Measurements from ENCODE around the gene KCNA10.

Gene KCNA10

DNA sequence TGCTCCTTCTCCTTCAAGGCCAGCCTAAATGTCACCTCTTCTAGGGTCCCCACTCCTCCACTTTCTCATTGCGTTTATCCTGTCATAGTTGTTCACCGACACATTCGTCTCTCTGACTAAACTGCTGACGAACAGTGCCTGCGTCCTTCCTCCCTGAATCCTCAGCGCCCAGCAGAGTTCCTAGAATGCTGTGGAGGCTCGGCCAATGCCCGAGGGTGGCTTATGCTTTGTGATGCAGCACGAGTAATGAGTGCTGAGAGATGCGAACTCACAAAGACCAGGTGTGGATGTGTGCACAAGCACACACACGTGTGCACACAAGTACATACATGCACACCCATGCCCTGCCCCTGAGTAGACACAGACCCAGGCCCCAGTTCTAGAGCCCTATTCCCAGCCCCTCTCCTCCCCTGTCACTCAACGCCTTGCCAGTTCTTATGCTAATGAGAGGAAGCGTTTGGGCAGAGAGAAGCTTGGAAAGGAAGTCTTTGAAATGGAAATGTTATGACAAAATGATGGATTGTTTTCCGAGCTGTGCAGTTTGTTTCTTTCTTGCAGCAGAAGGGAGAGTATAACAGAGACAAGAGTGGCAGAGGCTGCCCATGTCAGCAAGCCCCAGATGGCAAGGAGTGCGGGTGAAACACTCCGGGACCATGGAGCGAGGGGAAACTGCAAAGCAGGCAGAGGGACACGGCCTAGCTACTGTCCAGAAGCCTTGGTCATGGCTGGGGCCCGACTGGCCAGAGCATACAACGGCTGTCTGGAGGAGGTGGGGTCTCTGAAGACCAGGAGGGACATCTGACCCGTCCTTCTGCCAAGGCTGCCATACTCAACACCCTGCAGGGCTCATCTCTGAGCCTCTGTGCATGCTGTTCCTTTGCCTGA, 24.2 kb downstream of the KCNA10 start:
- no peak overlapping the region for H3K4me3 ChIP-seq (ENCODE audit: low read length)
- DNase-seq (ENCODE audit: low read depth) = peak; percentile 58
- TF ChIP-seq, protein P1, sequence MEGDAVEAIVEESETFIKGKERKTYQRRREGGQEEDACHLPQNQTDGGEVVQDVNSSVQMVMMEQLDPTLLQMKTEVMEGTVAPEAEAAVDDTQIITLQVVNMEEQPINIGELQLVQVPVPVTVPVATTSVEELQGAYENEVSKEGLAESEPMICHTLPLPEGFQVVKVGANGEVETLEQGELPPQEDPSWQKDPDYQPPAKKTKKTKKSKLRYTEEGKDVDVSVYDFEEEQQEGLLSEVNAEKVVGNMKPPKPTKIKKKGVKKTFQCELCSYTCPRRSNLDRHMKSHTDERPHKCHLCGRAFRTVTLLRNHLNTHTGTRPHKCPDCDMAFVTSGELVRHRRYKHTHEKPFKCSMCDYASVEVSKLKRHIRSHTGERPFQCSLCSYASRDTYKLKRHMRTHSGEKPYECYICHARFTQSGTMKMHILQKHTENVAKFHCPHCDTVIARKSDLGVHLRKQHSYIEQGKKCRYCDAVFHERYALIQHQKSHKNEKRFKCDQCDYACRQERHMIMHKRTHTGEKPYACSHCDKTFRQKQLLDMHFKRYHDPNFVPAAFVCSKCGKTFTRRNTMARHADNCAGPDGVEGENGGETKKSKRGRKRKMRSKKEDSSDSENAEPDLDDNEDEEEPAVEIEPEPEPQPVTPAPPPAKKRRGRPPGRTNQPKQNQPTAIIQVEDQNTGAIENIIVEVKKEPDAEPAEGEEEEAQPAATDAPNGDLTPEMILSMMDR (IDR thresholded peaks at IDR 0.05; ENCODE audit: insufficient read depth, low read depth, low read length, missing control alignments) = no peak

DNA sequence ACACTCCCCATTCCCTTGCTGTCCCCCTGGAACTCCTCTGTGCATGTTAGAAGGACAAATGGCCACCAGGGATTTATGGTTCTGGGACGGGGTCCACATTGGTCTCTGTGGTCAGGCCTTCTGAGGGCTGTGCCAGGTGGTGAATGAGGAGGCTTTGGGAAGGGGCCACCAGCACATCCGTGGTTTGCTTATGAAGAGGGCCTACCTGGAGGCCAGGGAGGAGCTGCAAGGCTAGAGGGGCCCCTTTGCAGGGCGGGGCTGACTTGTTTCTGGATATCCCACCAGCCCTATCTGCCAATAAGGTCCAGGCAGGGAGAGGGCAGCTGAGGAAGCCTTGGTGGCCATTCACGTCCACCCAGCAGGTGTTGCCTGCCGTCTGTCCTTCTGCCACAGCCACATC, 24.9 kb downstream of the KCNA10 start:
- TF ChIP-seq, protein P1 (IDR thresholded peaks at IDR 0.05; ENCODE audit: insufficient read depth, low read depth, low read length, missing control alignments) = no peak
- DNase-seq (ENCODE audit: low read depth) = no peak
- H3K4me3 ChIP-seq (ENCODE audit: low read length) = no peak overlapping the region

DNA sequence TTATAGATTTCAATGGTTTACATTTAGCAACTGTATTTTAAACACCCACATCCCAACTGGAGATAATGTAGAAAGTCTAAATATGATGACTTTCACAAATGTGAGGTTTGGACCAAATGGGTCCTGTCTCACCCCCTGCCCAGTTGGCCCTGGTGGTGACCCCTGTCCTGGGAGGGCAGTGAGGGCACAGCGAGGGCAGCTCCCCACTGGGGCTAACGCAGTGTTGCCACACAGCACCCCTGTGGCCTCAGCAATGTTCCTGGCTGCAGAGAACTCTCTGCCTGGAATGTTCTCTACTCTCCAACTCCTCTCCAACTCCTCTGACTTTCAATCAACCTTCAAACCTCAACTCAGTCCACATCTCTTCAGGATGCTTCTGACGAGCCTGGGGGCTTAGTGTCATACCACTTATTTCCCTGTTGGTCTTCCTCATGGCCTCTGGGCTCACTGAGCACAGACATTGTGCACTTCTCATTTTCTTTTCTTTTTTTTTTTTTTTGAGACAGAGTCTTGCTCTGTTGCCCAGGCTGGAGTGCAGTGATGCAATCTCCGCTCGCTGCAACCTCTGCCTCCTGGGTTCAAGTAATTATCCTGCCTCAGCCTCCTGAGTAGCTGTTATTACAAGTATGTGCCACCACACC, 25.8 kb downstream of the KCNA10 start:
- TF ChIP-seq, protein P1 (IDR thresholded peaks at IDR 0.05; ENCODE audit: insufficient read depth, low read depth, low read length, missing control alignments) = no peak
- no peak for DNase-seq (ENCODE audit: low read depth)
- no peak overlapping the region for H3K4me3 ChIP-seq (ENCODE audit: low read length)

DNA sequence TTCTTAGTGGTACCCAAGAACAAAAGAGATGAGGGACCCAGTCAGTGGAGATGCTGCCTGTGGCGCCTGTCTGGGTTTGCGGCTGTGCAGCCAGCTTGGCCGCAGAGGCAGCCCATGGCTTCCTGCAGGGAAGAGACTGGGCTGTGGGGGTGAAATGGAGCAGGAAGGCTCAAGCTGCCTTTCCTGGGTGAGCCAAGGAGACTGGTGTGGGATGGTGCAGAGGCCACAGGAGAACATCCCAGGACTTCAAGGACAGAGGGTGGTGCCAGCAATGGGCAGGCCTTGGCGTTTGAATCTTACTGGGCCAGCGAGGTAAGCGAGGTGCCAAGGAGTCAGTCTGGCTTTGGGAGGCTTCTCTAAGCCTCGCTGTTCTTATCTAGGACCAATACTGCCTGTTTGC, 26.4 kb downstream of the KCNA10 start:
- TF ChIP-seq, protein P1 (IDR thresholded peaks at IDR 0.05; ENCODE audit: insufficient read depth, low read depth, low read length, missing control alignments) = no peak
- no peak for DNase-seq (ENCODE audit: low read depth)
- H3K4me3 ChIP-seq (ENCODE audit: low read length) = no peak overlapping the region

DNA sequence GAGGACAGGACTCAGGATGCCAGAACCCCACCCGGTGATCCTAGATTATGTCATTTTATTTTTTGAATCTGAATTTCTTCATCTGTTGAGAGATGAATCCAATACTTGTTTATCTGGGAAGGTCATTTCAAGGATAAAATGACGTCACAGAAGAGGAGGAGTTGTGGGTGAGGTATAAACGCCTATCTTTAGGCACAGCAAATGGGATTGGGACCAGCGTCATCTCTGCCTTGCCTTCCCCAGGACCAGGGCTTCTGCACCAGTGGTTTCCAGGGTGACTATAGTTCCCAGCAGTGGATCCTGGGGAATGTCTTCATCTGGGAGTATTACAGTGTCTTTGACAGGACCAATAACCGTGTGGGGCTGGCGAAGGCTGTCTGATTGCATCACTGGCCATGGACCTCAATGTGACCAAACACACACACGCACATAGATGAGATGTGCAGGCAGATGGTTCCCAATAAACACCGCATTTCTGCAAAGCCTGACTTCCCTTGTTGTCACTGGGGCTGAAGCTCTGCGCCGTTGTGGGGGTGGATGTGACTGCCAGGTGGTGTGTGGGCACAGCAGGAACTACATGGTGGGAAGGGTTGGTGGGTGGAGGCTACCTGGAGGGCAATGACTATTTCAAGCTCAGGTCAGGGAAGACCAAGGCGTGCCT, 28.1 kb downstream of the KCNA10 start:
- TF ChIP-seq, protein P1 (IDR thresholded peaks at IDR 0.05; ENCODE audit: insufficient read depth, low read depth, low read length, missing control alignments) = no peak
- H3K4me3 ChIP-seq (ENCODE audit: low read length) = no peak overlapping the region
- DNase-seq (ENCODE audit: low read depth) = no peak

DNA sequence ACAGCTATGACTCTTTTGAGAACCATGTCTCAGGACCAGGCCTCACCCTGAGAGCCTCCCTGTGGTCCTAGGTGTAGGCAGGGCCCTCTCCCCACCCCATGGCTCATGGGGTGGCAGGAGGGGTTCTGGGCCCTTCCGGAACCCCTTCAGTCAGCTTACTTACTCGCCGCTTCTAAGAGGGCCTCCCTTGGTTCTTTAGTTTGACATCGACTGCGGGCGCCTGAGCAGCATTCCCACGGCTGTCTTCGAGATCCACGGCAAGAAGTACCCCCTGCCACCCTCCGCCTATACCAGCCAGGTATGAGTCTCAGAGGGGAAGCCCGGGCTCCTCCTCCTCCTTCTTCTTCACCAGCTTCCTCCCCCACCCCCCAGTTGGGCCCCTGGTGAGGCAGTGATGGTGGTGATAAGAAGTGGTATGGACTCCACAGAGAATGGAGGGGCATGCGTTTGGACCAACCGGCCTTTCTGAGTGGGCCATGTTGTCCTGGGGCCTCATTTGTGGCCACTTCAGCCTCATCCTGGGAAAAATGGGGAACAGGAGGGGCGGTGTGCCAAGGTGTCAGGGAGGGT, 28.9 kb downstream of the KCNA10 start:
- DNase-seq (ENCODE audit: low read depth) = no peak
- TF ChIP-seq, protein P1 (IDR thresholded peaks at IDR 0.05; ENCODE audit: insufficient read depth, low read depth, low read length, missing control alignments) = no peak
- no peak overlapping the region for H3K4me3 ChIP-seq (ENCODE audit: low read length)
